Stimulated activated CD4-positive, alpha-beta T cell treated with anti-CD3 and anti-CD28 coated beads, Interleukin-1b, Interleukin-23, amount 100 ng/mL, for 24 hours (primary cell): Measurements from ENCODE around the gene ZNF202.

Source experiments
- DNase-seq, 4 experiments: peaks; one replicate each; pipeline ENCODE4 v3.0.0-alpha.2; 2020; ENCODE audit warnings: low read depth in 4 of 4, low spot score in 1 of 4

The ZNF202 gene

DNA sequence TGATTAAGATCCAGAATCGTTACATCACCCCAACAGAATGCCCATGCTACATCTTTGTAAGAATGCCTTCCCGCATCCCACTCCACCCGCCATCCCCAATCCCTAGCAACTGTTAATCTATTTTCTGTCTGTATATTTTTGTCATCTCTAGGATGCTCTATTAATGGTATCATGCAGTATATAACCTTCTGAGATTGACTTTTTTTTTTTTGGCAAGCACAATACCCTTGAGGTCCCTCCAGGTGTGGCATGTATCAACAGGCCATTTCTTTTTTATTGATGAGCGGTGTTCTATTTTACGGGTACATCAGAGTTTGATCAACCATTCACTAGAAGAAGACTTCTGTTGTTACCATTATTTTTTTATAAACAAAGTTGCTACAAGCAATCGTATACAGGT, 56.9 kb downstream of the ZNF202 start:
- DNase-seq: no peak

DNA sequence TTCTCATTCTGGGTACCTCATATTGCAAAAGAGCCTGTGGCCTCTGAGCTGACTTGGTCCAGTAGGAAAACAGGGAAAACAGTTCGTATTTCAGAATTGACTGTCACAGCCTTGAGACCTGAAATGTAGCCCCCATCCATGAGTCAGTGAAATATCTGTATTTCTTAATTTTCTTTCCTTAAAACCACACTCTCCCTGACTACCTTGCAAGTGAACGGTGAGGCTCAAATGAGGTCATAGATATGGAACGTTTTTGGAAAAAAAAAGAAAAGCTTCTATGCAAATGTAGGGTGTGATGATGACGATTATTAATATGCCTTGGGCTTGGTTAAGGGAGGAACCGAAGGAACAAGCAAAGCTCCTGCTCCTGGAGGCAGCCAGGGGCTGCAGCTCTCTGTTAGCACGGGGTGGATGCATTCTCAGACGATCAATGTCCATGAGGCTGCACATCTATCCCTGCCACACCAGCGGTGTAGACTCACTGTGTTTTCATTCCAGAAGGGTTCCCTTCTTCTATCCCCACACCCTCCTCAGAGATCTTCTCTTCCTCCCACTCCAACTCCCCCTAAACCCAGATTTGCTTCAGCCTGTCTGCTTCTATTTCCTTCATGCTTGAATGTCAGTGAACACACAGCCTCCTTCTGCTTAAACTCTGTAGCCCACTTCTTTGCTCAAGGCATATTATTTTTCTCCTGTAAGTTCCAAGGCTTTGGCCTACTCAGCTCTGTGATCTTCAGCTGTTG, 57.9 kb downstream of the ZNF202 start:
- no peak for DNase-seq

DNA sequence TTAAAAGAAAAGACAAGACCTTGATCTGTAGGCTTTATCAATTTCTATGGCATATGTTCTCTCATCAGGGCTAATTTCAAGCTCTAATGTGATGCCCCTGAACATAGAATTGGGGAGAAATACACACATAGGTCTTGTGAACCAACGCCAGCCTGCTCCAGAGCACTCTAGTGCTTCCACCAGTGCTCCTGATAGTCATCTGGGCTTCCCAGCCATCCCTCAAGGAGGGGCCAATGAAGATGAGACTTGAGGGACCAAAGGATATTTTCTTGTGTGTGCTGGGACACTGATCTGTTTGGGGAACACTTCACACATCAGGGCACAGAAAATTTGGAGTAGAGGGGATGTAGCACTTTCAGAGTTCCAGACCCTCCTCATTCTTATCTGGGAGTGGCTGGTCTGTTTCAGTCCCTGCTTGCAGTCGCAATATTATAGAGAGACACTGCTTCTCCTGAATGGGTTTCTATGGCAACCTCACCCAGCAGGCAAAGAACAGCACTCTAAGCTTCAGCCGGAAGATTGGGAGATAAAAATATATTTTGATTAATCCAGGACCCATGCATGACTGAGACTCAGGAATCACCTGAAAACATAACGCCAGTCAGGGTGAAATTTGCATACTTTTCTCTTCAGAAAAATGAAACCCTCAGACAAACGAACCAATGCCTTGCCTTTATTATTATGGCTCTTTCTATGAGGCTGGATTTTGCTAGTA, 58.6 kb downstream of the ZNF202 start:
- no peak for DNase-seq

DNA sequence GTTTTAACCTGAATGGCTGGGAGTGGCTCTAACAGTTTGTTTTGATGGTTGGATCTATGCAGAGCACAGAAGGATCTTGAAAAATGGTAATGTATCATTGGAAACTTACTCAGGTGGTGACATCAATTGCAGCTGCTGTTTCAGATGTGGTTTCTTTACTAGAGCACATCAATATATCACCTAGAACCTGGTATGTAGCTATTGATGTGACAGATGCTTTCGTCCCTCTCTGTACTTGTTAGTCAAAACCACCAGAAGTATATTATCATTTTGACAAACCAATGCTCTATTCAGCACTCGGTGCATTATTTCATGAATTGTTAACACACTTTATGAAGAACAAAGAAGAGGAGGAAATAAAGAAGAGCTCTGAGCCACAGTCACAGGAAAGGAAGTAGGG, 60.4 kb downstream of the ZNF202 start:
- DNase-seq: no peak

DNA sequence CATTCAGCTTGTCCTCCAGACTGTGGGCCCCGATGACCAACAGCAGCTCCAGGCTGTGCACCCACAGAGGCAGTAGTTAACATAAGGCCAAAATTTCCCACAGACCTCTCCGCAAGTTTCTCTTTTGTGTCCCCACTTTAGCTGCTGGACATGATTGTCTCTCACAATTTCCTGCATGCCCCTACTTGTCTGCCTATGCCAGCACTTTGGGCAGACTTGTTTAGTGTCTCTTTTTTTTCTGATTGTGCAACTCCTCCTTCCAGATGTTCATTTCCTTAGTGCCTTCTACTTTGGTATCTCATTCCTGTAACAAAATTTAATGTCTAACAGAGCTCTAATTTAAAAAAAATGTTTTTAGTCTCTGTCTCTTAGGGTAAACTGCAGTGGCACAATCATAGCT, 63.2 kb downstream of the ZNF202 start:
- no peak for DNase-seq

DNA sequence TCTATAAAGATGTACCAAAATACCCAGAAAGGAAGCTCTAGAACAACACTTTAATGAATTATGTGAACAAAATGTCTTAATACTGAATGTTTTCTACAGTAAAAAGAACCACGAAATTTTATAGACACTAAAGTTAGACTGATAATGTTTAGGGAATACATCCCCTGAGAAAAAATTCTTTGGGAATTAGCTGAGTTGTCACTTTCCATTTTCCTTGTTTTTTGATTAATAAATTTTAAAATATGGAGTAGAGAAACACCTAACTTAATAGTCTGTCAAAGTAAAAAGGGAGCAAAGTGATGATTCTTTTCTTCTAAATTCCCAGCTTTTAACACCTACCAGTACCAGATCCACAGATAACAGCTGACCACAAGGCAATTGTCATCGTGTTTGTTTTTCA, 64.0 kb downstream of the ZNF202 start:
- no peak for DNase-seq

DNA sequence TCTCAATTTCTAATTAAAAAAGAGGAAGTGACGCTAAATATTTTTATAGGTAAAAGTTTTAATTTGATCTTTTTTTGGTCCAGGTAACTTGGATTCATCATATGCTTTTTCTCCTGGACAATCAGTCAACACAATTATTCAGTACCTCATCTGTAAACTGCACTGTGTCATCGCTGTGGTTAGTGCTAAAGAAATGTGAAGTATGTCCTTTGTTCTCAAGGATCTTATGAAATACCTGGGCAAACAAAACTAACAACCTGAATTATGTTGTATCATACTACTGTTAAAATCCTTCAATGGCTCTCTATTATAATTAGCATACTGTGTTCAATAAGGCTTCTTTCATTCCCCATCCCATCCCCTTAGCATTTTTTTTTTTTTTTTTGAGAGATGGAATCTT, 67.2 kb downstream of the ZNF202 start:
- no peak for DNase-seq
